SK-N-SH treated with all-trans-retinoic acid at 6 μM for 48 hours (cell line): ENCODE measurements around the gene EPB41.

ENCODE experiments used
- ATAC-seq: fragments of 200-7000 bp; cut with Tn5 transposase; 3 replicates; pipeline ENCODE4 v1.9.1; 2020; ENCODE audit warnings: mild to moderate bottlenecking, moderate library complexity
- ARNTL ChIP-seq: fragments of 450-650 bp; formaldehyde crosslinking; IDR thresholded peaks from 2 replicates; pipeline ENCODE4 v1.5.0; 2020; ENCODE audit warnings: low read depth, mild to moderate bottlenecking, moderate library complexity, borderline replicate concordance
- BACH2 ChIP-seq: fragments of 250-450 bp; sonication (Bioruptor Pico); IDR thresholded peaks from 2 replicates; pipeline ENCODE4 v1.9.0; 2021; ENCODE audit warnings: mild to moderate bottlenecking, borderline replicate concordance
- CSDC2 ChIP-seq: fragments of 250-450 bp; sonication (Bioruptor Pico); IDR thresholded peaks from 2 replicates; pipeline ENCODE4 v1.5.0; 2020; ENCODE audit warnings: mild to moderate bottlenecking, moderate library complexity
- CSRNP3 ChIP-seq: fragments of 250-450 bp; sonication (Bioruptor Pico); IDR thresholded peaks from 2 replicates; pipeline ENCODE4 v1.5.1; 2021; ENCODE audit warnings: mild to moderate bottlenecking, moderate library complexity
- ESRRG ChIP-seq: fragments of 250-450 bp; sonication (Bioruptor Pico); IDR thresholded peaks from 2 replicates; pipeline ENCODE4 v1.6.1; 2021; ENCODE audit warnings: mild to moderate bottlenecking
- GLIS3 ChIP-seq: fragments of 250-450 bp; sonication (Bioruptor Pico); IDR thresholded peaks from 2 replicates; pipeline ENCODE4 v1.5.0; 2020; ENCODE audit warnings: mild to moderate bottlenecking, moderate library complexity
- ISL1 ChIP-seq: fragments of 250-450 bp; sonication (Bioruptor Pico); IDR thresholded peaks from 2 replicates; pipeline ENCODE4 v2.1.2; 2022; ENCODE audit warnings: mild to moderate bottlenecking, moderate library complexity
- OSR1 ChIP-seq: fragments of 250-450 bp; sonication (Bioruptor Pico); IDR thresholded peaks from 2 replicates; pipeline ENCODE4 v1.8.0; 2022; ENCODE audit warnings: moderate library complexity, mild to moderate bottlenecking, inconsistent platforms
- POU6F1 ChIP-seq: fragments of 250-450 bp; sonication (Bioruptor Pico); IDR thresholded peaks from 2 replicates; pipeline ENCODE4 v1.8.0; 2021; ENCODE audit warnings: low read depth, mild to moderate bottlenecking, moderate library complexity, borderline replicate concordance
- PPARA ChIP-seq: fragments of 250-450 bp; sonication (Bioruptor Pico); IDR thresholded peaks from 2 replicates; pipeline ENCODE4 v1.5.0; 2020; ENCODE audit warnings: mild to moderate bottlenecking, borderline replicate concordance
- TCF4 ChIP-seq: fragments of 250-450 bp; sonication (Bioruptor Pico); IDR thresholded peaks from 2 replicates; pipeline ENCODE4 v1.8.0; 2021; ENCODE audit warnings: mild to moderate bottlenecking, moderate library complexity, borderline replicate concordance
- TOX ChIP-seq: fragments of 250-450 bp; sonication (Bioruptor Pico); IDR thresholded peaks from 2 replicates; pipeline ENCODE4 v1.8.0; 2021; ENCODE audit warnings: mild to moderate bottlenecking, moderate library complexity, borderline replicate concordance
- TSHZ2 ChIP-seq: fragments of 250-450 bp; sonication (Bioruptor Pico); IDR thresholded peaks from 2 replicates; pipeline ENCODE4 v1.5.0; 2020; ENCODE audit warnings: mild to moderate bottlenecking, moderate library complexity
- ZC3H10 ChIP-seq: fragments of 250-450 bp; sonication (Bioruptor Pico); IDR thresholded peaks from 2 replicates; pipeline ENCODE4 v1.5.1; 2021; ENCODE audit warnings: mild to moderate bottlenecking, moderate library complexity
- ZFP3 ChIP-seq: fragments of 250-450 bp; sonication (Bioruptor Pico); IDR thresholded peaks from 2 replicates; pipeline ENCODE4 v1.5.0; 2020; ENCODE audit warnings: mild to moderate bottlenecking, moderate library complexity
- ZFP30 ChIP-seq: fragments of 450-650 bp; formaldehyde crosslinking; IDR thresholded peaks from 2 replicates; pipeline ENCODE4 v1.5.0; 2022; ENCODE audit warnings: mild to moderate bottlenecking, moderate library complexity
- ZNF565 ChIP-seq: fragments of 450-650 bp; formaldehyde crosslinking; conservative IDR thresholded peaks from 2 replicates; pipeline ENCODE4 v1.5.0; 2020; ENCODE audit warnings: low read depth, mild to moderate bottlenecking, moderate library complexity
- ZNF70 ChIP-seq: fragments of 450-650 bp; formaldehyde crosslinking; IDR thresholded peaks from 2 replicates; pipeline ENCODE4 v1.5.0; 2020; ENCODE audit warnings: mild to moderate bottlenecking, moderate library complexity
- ZNF8 ChIP-seq: fragments of 450-650 bp; formaldehyde crosslinking; IDR thresholded peaks from 2 replicates; pipeline ENCODE4 v1.5.0; 2020; ENCODE audit warnings: mild to moderate bottlenecking, moderate library complexity
- TF ChIP-seq, protein P1 (sequence below): fragments of 250-450 bp; sonication (Bioruptor Pico); IDR thresholded peaks from 2 replicates; pipeline ENCODE4 v1.8.0; 2020; ENCODE audit warnings: mild to moderate bottlenecking, moderate library complexity, borderline replicate concordance
- TF ChIP-seq, protein P2 (sequence below): fragments of 250-450 bp; sonication (Bioruptor Pico); IDR thresholded peaks from 2 replicates; pipeline ENCODE4 v1.5.1; 2020; ENCODE audit warnings: low read depth, mild to moderate bottlenecking, moderate library complexity

Gene EPB41

DNA sequence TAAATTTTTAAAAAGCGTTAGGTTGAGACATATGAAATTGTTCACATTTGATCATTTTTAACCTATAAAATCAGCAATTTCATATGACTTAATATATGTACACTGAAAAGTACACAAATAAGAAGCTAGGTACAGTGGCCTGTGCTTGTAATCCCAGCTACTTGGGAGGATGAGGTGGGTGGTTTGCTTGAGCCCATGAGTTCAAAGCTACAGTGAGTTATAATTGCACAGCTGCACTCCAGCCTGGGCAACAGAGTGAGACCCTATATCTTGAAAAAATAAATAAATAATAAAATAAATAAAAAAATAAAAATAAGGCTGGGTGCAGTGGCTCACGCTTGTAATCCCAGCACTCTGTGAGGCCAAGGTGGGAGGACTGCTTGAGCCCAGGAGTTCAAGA lies 5.2 kb upstream of the EPB41 start (continued):
- TF ChIP-seq ARNTL: no peak
- no peak for TF ChIP-seq TSHZ2
- no peak for TF ChIP-seq ZNF565 (CRISPR knock-in tag)
- no peak for TF ChIP-seq PPARA (CRISPR knock-in tag)
- no peak for TF ChIP-seq ZFP3 (CRISPR knock-in tag)
- TF ChIP-seq TCF4: no peak
- TF ChIP-seq ZFP30 (CRISPR knock-in tag): no peak
- no peak for TF ChIP-seq CSRNP3 (CRISPR knock-in tag)
- no peak for TF ChIP-seq BACH2
- no peak for TF ChIP-seq ZNF8 (CRISPR knock-in tag)

DNA sequence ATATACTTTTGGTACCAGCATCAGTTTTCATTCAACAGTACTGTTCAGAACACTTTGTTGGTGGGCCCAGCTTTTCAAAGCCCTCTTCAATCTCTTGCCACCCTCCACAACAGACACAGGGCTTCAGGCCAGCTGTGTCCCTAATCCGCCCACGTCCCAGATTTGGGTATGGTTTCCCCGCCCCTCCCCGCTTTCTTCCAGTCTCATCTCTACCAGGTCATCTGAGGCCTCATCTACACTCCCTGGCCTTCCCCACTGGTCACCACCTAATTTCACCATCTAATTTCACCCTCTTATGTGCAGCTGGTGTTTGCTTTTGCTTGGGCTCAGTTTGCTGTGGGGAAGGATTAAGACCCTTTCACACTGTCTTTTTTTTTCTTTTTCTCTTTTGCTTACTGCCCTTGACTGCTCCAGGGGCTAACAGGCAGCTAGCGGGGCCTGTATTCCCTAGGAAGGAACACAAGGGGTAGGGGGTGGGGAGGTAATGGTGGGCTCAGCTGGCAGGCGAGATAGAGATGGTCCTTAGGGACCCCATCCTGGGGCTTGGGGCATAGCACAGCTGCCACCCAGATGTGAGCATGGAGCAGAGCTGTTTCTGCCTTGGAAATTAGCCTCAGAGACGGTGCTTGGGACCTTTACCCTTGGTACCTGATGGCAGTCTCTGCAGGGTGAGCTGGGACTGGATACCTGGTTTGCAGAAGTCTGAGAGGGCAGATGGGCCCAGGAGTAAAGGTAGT lies 3.8 kb upstream of the EPB41 start:
- TF ChIP-seq ESRRG (CRISPR knock-in tag) (no peak), TSHZ2 (no peak), OSR1 (CRISPR knock-in tag) (no peak), ARNTL (no peak), ZNF8 (CRISPR knock-in tag) (no peak), ZNF565 (CRISPR knock-in tag) (no peak), ZFP3 (CRISPR knock-in tag) (no peak), BACH2 (no peak), PPARA (CRISPR knock-in tag) (no peak), ZNF70 (CRISPR knock-in tag) (no peak), POU6F1 (no peak), GLIS3 (CRISPR knock-in tag) (no peak), ZC3H10 (no peak), ISL1 (CRISPR knock-in tag) (no peak), CSDC2 (CRISPR knock-in tag) (no peak), CSRNP3 (CRISPR knock-in tag) (no peak), TOX (CRISPR knock-in tag) (no peak), TCF4 (no peak)
- TF ChIP-seq, protein P1, sequence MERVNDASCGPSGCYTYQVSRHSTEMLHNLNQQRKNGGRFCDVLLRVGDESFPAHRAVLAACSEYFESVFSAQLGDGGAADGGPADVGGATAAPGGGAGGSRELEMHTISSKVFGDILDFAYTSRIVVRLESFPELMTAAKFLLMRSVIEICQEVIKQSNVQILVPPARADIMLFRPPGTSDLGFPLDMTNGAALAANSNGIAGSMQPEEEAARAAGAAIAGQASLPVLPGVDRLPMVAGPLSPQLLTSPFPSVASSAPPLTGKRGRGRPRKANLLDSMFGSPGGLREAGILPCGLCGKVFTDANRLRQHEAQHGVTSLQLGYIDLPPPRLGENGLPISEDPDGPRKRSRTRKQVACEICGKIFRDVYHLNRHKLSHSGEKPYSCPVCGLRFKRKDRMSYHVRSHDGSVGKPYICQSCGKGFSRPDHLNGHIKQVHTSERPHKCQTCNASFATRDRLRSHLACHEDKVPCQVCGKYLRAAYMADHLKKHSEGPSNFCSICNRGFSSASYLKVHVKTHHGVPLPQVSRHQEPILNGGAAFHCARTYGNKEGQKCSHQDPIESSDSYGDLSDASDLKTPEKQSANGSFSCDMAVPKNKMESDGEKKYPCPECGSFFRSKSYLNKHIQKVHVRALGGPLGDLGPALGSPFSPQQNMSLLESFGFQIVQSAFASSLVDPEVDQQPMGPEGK: no peak
- TF ChIP-seq, protein P2, sequence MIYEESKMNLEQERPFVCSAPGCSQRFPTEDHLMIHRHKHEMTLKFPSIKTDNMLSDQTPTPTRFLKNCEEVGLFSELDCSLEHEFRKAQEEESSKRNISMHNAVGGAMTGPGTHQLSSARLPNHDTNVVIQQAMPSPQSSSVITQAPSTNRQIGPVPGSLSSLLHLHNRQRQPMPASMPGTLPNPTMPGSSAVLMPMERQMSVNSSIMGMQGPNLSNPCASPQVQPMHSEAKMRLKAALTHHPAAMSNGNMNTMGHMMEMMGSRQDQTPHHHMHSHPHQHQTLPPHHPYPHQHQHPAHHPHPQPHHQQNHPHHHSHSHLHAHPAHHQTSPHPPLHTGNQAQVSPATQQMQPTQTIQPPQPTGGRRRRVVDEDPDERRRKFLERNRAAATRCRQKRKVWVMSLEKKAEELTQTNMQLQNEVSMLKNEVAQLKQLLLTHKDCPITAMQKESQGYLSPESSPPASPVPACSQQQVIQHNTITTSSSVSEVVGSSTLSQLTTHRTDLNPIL (CRISPR knock-in tag): no peak
- ATAC-seq: no peak
